ENCODE results near the gene BCR.

BCR gene

DNA sequence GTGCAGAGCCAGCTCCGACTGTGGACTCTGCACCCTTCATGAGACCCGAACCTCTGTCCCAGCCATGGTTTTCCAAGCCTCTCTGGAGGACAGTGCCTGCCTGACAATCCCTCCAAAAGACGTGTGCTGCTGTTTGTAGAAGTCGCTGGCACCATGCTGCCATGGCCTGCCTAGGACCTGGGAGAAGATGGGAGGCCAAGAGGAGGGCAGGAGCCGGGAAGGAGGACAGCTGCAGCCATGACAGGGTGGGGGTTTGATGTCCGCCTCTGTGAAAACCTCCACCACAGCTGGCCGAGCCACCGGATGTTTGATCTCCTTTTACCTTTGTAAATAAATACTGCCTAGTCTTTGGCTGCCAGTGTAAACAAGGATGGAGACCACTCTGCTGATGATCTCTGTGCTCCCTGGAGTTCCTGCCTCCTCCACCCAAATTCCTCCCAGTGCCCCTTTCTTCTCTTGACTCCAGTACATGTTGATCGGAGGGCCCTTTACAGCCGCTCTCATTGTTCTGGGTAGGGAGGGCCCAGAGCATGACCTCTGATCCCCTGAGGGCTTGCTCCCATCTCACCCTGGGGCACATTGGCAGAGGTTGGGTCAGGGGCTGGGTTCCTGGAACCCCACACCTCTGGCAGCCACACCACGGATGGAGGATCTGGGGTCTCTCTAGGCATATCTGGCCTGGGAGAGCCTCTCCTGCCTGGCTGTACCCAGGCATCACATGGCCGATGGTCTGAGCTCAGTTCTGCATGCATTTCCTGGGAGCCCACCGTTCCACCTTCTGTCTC is 66.9 kb downstream of the BCR start:
- Histone ChIP-seq H3K4me3 (replicated peaks; ENCODE audit: insufficient read depth, low read length) (no peak overlapping the region), H3K27me3 (ENCODE audit: insufficient read depth, poor library complexity, severe bottlenecking) (no peaks in the 10 kb centered on the region), H3K27ac (replicated peaks) (no peak overlapping the region)
- DNase-seq (ENCODE audit: low read depth in 1 of 2, low spot score in 1 of 2) = no peak
- TF ChIP-seq GABPA (IDR thresholded peaks at IDR 0.05; ENCODE audit: low read depth) (no peak), POLR2AphosphoS5 (IDR thresholded peaks at IDR 0.05; ENCODE audit: low read depth) (no peak), SPI1 (IDR thresholded peaks at IDR 0.05; ENCODE audit: borderline replicate concordance, low read depth) (no peak)
- TF ChIP-seq, protein P1, sequence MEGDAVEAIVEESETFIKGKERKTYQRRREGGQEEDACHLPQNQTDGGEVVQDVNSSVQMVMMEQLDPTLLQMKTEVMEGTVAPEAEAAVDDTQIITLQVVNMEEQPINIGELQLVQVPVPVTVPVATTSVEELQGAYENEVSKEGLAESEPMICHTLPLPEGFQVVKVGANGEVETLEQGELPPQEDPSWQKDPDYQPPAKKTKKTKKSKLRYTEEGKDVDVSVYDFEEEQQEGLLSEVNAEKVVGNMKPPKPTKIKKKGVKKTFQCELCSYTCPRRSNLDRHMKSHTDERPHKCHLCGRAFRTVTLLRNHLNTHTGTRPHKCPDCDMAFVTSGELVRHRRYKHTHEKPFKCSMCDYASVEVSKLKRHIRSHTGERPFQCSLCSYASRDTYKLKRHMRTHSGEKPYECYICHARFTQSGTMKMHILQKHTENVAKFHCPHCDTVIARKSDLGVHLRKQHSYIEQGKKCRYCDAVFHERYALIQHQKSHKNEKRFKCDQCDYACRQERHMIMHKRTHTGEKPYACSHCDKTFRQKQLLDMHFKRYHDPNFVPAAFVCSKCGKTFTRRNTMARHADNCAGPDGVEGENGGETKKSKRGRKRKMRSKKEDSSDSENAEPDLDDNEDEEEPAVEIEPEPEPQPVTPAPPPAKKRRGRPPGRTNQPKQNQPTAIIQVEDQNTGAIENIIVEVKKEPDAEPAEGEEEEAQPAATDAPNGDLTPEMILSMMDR (IDR thresholded peaks at IDR 0.05; ENCODE audit: insufficient read depth, low read length) = no peak
- TF ChIP-seq, protein P2, sequence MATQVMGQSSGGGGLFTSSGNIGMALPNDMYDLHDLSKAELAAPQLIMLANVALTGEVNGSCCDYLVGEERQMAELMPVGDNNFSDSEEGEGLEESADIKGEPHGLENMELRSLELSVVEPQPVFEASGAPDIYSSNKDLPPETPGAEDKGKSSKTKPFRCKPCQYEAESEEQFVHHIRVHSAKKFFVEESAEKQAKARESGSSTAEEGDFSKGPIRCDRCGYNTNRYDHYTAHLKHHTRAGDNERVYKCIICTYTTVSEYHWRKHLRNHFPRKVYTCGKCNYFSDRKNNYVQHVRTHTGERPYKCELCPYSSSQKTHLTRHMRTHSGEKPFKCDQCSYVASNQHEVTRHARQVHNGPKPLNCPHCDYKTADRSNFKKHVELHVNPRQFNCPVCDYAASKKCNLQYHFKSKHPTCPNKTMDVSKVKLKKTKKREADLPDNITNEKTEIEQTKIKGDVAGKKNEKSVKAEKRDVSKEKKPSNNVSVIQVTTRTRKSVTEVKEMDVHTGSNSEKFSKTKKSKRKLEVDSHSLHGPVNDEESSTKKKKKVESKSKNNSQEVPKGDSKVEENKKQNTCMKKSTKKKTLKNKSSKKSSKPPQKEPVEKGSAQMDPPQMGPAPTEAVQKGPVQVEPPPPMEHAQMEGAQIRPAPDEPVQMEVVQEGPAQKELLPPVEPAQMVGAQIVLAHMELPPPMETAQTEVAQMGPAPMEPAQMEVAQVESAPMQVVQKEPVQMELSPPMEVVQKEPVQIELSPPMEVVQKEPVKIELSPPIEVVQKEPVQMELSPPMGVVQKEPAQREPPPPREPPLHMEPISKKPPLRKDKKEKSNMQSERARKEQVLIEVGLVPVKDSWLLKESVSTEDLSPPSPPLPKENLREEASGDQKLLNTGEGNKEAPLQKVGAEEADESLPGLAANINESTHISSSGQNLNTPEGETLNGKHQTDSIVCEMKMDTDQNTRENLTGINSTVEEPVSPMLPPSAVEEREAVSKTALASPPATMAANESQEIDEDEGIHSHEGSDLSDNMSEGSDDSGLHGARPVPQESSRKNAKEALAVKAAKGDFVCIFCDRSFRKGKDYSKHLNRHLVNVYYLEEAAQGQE (IDR thresholded peaks at IDR 0.05; ENCODE audit: insufficient replicate concordance, low read depth) = no peak

DNA sequence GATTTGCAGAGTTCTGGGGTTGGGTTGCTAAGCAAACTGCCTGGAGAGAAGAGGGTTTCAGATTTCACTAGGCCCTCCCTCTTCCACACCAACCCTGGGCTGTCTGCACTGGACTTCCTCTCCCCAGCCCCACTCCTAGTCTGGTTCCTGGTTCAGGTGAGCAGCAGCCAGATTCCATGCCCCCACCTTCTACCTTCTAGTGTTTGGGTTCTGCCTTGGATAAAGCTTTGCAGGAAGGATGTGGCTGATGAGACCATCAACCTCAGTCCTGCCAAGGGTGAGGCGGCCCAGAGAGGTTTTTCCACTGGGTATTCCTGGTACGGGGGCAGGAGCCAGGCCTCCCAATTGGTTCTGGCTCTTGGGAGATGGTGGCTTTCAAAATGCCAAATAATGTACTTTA is 68.3 kb downstream of the BCR start:
- no peak for DNase-seq (ENCODE audit: low read depth in 1 of 2, low spot score in 1 of 2)
- Histone ChIP-seq H3K4me3 (replicated peaks; ENCODE audit: insufficient read depth, low read length) (no peak overlapping the region), H3K27ac (replicated peaks) (no peak overlapping the region)

GRCh38 chr22:23250056-23250784 is 69.9 kb downstream of the BCR start:
- no peak for DNase-seq (ENCODE audit: low read depth in 1 of 2, low spot score in 1 of 2)
- no peak for TF ChIP-seq POLR2AphosphoS5 (IDR thresholded peaks at IDR 0.05; ENCODE audit: low read depth)
- no peak overlapping the region for H3K4me3 ChIP-seq (replicated peaks; ENCODE audit: insufficient read depth, low read length)
- H3K27ac ChIP-seq (replicated peaks) = no peak overlapping the region
- no peaks in the 10 kb centered on the region for H3K27me3 ChIP-seq (ENCODE audit: insufficient read depth, poor library complexity, severe bottlenecking)

More for the DNA sequence above, 68.3 kb downstream of the BCR start:
- no peaks in the 10 kb centered on the region for H3K27me3 ChIP-seq (ENCODE audit: insufficient read depth, poor library complexity, severe bottlenecking)
- TF ChIP-seq, protein P1 (IDR thresholded peaks at IDR 0.05; ENCODE audit: insufficient read depth, low read length) = no peak
- TF ChIP-seq POLR2AphosphoS5 (IDR thresholded peaks at IDR 0.05; ENCODE audit: low read depth) = no peak

GRCh38 chr22:23250785-23251363 is 70.6 kb downstream of the BCR start:
- DNase-seq (ENCODE audit: low read depth in 1 of 2, low spot score in 1 of 2) = no peak
- H3K27ac ChIP-seq (replicated peaks) = no peak overlapping the region
- no peak overlapping the region for H3K4me3 ChIP-seq (replicated peaks; ENCODE audit: insufficient read depth, low read length)
- TF ChIP-seq SPI1 (IDR thresholded peaks at IDR 0.05; ENCODE audit: borderline replicate concordance, low read depth) = no peak
- TF ChIP-seq POLR2AphosphoS5 (IDR thresholded peaks at IDR 0.05; ENCODE audit: low read depth) = 0 out of 2 replicates have a peak, but pooled peaks have one; percentile 27
- TF ChIP-seq GABPA (IDR thresholded peaks at IDR 0.05; ENCODE audit: low read depth) = no peak
- H3K27me3 ChIP-seq (ENCODE audit: insufficient read depth, poor library complexity, severe bottlenecking) = no peaks in the 10 kb centered on the region

GRCh38 chr22:23251445-23252093 is 71.3 kb downstream of the BCR start:
- H3K27ac ChIP-seq (replicated peaks) = no peak overlapping the region
- no peak for DNase-seq (ENCODE audit: low read depth in 1 of 2, low spot score in 1 of 2)
- H3K27me3 ChIP-seq (ENCODE audit: insufficient read depth, poor library complexity, severe bottlenecking) = no peaks in the 10 kb centered on the region
- no peak for TF ChIP-seq GABPA (IDR thresholded peaks at IDR 0.05; ENCODE audit: low read depth)
- TF ChIP-seq, protein P2 (IDR thresholded peaks at IDR 0.05; ENCODE audit: insufficient replicate concordance, low read depth) = no peak
- TF ChIP-seq, protein P1 (IDR thresholded peaks at IDR 0.05; ENCODE audit: insufficient read depth, low read length) = no peak
- no peak for TF ChIP-seq SPI1 (IDR thresholded peaks at IDR 0.05; ENCODE audit: borderline replicate concordance, low read depth)
- no peak overlapping the region for H3K4me3 ChIP-seq (replicated peaks; ENCODE audit: insufficient read depth, low read length)
